IPS DF 4.7 (cell line): ENCODE results near the gene TFAP2D.

Source experiments
- DNase-seq: peaks from one replicate; pipeline ENCODE4 v3.0.0-alpha.2; 2013; ENCODE audit warnings: low spot score; ENCODE audit errors: extremely low read depth

Gene TFAP2D

GRCh38 chr6:50713226-50713625, at the start of gene TFAP2D:
Gene TFAP2D, plus strand, starts transcription at chr6:50713526. Its CDS starts 530 bp downstream, at chr6:50714056.
- DNase-seq: no peak

- no peak for DNase-seq
Measured at GRCh38 chr6:50663806-50664205, 49.5 kb upstream of the TFAP2D start.

GRCh38 chr6:50666089-50666488, 47.2 kb upstream of the TFAP2D start:
- no peak for DNase-seq

GRCh38 chr6:50681213-50681824, 32.0 kb upstream of the TFAP2D start:
- DNase-seq: no peak

GRCh38 chr6:50689210-50689609, 24.1 kb upstream of the TFAP2D start:
- DNase-seq: no peak

- DNase-seq: no peak
Measured at GRCh38 chr6:50691814-50692495, 21.4 kb upstream of the TFAP2D start.

- no peak for DNase-seq
Measured at GRCh38 chr6:50698546-50698945, 14.8 kb upstream of the TFAP2D start.

- no peak for DNase-seq
Measured at GRCh38 chr6:50699051-50699775, 14.1 kb upstream of the TFAP2D start.

- no peak for DNase-seq
Measured at GRCh38 chr6:50706575-50706974, 6.8 kb upstream of the TFAP2D start.

GRCh38 chr6:50707191-50707590, 6.1 kb upstream of the TFAP2D start:
- no peak for DNase-seq

- DNase-seq: no peak
Measured at GRCh38 chr6:50707652-50708300, 5.5 kb upstream of the TFAP2D start.

- DNase-seq: no peak
Measured at GRCh38 chr6:50708664-50709365, 4.5 kb upstream of the TFAP2D start.

- no peak for DNase-seq
Measured at GRCh38 chr6:50709366-50709734, 4.0 kb upstream of the TFAP2D start.

- no peak for DNase-seq
Measured at GRCh38 chr6:50711686-50712085, 1.6 kb upstream of the TFAP2D start.

- DNase-seq: no peak
Measured at GRCh38 chr6:50712291-50712690, 1.0 kb upstream of the TFAP2D start.

- DNase-seq: no peak
Measured at GRCh38 chr6:50713977-50714486, 706 bp downstream of the TFAP2D start.

- DNase-seq: no peak
Measured at GRCh38 chr6:50714487-50715379, 1.4 kb downstream of the TFAP2D start.

GRCh38 chr6:50716899-50717509, 3.7 kb downstream of the TFAP2D start:
- no peak for DNase-seq

GRCh38 chr6:50717734-50718457, 4.6 kb downstream of the TFAP2D start:
- no peak for DNase-seq
